ENCODE results near the gene SFTPB. TPM values are rescaled to one million over a fixed set of nuclear protein-coding genes. Genes with fewer than 3 reads are reported as not detected.

SFTPB gene
- total RNA-seq, 2 donors from 2014 or later: 0.15 TPM; not detected in 1

- peaks cover 97% of the 10 kb centered on the region for H3K36me3 ChIP-seq
- no peak for TF ChIP-seq CTCF (IDR thresholded peaks at IDR 0.05)
- H3K9me3 ChIP-seq: no peaks in the 10 kb centered on the region
- no peak for DNase-seq (ENCODE audit: low spot score)
- no peak overlapping the region for H3K4me3 ChIP-seq
- H3K27me3 ChIP-seq: no peaks in the 10 kb centered on the region
- no peaks in the 10 kb centered on the region for H3K4me1 ChIP-seq
- H3K27ac ChIP-seq: no peak overlapping the region
These were observed 25.3 kb downstream of the SFTPB start for GRCh38 chr2:85642725-85643124.

GRCh38 chr2:85635636-85636035, 32.4 kb downstream of the SFTPB start:
- H3K9me3 ChIP-seq: no peaks in the 10 kb centered on the region
- H3K4me3 ChIP-seq: no peak overlapping the region
- no peak overlapping the region for H3K27ac ChIP-seq
- no peaks in the 10 kb centered on the region for H3K27me3 ChIP-seq
- DNase-seq (ENCODE audit: low spot score): no peak
- H3K36me3 ChIP-seq: peaks cover 94% of the 10 kb centered on the region
- peaks cover 0 to 5% of the 10 kb centered on the region in 2 donors for H3K4me1 ChIP-seq
- TF ChIP-seq CTCF (IDR thresholded peaks at IDR 0.05): no peak

GRCh38 chr2:85635011-85635410, 33.0 kb downstream of the SFTPB start:
- H3K4me1 ChIP-seq: peaks cover 0 to 5% of the 10 kb centered on the region in 2 donors
- H3K36me3 ChIP-seq: peaks cover 94% of the 10 kb centered on the region
- TF ChIP-seq CTCF (IDR thresholded peaks at IDR 0.05): no peak
- H3K4me3 ChIP-seq: no peak overlapping the region
- H3K9me3 ChIP-seq: no peaks in the 10 kb centered on the region
- no peak for DNase-seq (ENCODE audit: low spot score)
- H3K27ac ChIP-seq: no peak overlapping the region
- no peaks in the 10 kb centered on the region for H3K27me3 ChIP-seq

- DNase-seq (ENCODE audit: low spot score): no peak
- peaks cover 94% of the 10 kb centered on the region for H3K36me3 ChIP-seq
- H3K4me1 ChIP-seq: peaks cover 0 to 5% of the 10 kb centered on the region in 2 donors
- H3K27ac ChIP-seq: no peak overlapping the region
- H3K27me3 ChIP-seq: no peaks in the 10 kb centered on the region
- H3K9me3 ChIP-seq: no peaks in the 10 kb centered on the region
- TF ChIP-seq CTCF (IDR thresholded peaks at IDR 0.05): no peak
- no peak overlapping the region for H3K4me3 ChIP-seq
These were observed 36.7 kb downstream of the SFTPB start for GRCh38 chr2:85631316-85631715.

- H3K4me1 ChIP-seq: peaks cover 0 to 2% of the 10 kb centered on the region in 2 donors
- no peaks in the 10 kb centered on the region for H3K27me3 ChIP-seq
- no peak for TF ChIP-seq CTCF (IDR thresholded peaks at IDR 0.05)
- no peaks in the 10 kb centered on the region for H3K9me3 ChIP-seq
- no peak overlapping the region for H3K27ac ChIP-seq
- H3K4me3 ChIP-seq: no peak overlapping the region
- peaks cover 99% of the 10 kb centered on the region for H3K36me3 ChIP-seq
- no peak for DNase-seq (ENCODE audit: low spot score)
These were observed 39.3 kb downstream of the SFTPB start for GRCh38 chr2:85628658-85629057.

GRCh38 chr2:85623991-85624390, 44.0 kb downstream of the SFTPB start:
- Histone ChIP-seq H3K4me3 (no peak overlapping the region), H3K4me1 (peaks cover 0 to 4% of the 10 kb centered on the region in 2 donors), H3K27ac (no peak overlapping the region), H3K27me3 (no peaks in the 10 kb centered on the region), H3K9me3 (no peaks in the 10 kb centered on the region), H3K36me3 (peaks cover 89% of the 10 kb centered on the region)
- TF ChIP-seq CTCF (IDR thresholded peaks at IDR 0.05): no peak
- no peak for DNase-seq (ENCODE audit: low spot score)
